T47D (cell line): ENCODE measurements around the gene CSNK1A1.
A peak's percentile ranks its signal among the peaks of the same experiment; 100 is the strongest.

Source experiments
- DNase-seq, 2 experiments: peaks; one replicate each; pipeline versions ENCODE4 v3.0.0 to v3.0.0-alpha.2; 2011 to 2012; ENCODE audit warnings: low read depth in 1 of 2, low spot score in 1 of 2
- JUND ChIP-seq: IDR thresholded peaks from 2 replicates; pipeline ENCODE4 v1.6.1; 2012; ENCODE audit warnings: low read depth
- in situ Hi-C: cut with HindIII; loops from 2 replicates; pipeline ENCODE4 v1.10.0; 2016; ENCODE audit warnings: low sequenced_read_pairs, low pct_unique_long_range_greater_than_20kb

Gene CSNK1A1

DNA sequence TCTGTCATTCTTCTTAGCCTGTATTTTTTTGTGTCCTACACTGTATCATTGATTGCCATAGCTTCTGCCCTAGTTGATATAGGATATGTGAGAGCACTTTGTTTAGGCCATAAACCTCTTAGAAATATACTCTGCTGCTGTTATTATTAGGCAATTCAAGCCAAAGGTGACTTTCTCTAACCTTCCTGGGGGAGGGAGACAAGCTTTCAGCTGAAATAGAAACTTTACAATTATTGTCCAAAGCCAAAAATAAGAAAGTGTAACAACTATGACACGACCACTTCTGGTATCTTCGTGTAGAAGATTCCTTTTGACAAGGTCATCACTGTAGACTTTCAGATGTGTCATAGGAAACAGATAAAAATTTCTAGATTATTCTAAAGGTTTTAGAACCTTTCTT lies 12.2 kb upstream of the CSNK1A1 start:
- TF ChIP-seq JUND, result no peak
- in situ Hi-C loops, result no loop called here
- no peak for DNase-seq

DNA sequence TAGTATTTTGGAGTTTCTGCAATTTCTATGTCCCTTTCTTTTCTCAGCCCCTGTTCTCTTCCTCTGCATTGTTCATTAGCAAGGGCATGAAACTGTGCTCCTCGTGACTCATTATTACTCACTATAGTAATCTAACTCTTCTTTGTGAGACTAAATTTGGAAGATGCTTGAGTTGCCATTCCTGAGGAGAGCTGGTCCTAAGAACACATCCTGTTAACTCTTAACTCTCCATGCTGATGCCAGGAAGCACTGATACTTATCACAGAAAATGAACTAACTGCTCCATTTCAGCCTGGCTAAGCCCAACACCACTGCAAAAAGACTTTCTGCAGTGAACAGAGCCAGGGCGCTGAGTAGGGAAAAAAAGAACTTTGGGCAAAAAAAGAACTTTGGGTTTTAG lies 10.6 kb upstream of the CSNK1A1 start:
- in situ Hi-C loops, result no loop called here
- no peak for DNase-seq

DNA sequence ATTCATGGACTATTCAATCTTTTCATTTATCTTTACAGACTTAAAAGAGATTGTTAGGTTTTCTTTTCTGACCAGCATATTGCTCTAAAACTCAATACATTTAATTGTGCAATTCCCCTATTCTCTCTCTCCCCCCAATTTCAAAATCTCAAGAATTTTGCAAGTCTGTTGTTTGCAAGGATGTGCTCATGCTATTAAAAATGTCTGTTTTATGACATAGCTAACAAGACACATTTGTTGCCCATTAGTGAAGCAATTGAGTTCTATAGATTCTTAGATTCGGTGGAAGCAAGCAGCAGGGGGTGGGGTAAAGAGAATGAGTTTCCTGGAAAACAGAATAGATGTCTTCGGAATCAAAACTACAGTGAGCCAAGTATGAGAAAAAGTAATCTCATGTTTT lies 8.5 kb upstream of the CSNK1A1 start:
- in situ Hi-C loops, result no loop called here
- DNase-seq, result no peak

More for the DNA sequence above, 10.6 kb upstream of the CSNK1A1 start:
- no peak for TF ChIP-seq JUND

DNA sequence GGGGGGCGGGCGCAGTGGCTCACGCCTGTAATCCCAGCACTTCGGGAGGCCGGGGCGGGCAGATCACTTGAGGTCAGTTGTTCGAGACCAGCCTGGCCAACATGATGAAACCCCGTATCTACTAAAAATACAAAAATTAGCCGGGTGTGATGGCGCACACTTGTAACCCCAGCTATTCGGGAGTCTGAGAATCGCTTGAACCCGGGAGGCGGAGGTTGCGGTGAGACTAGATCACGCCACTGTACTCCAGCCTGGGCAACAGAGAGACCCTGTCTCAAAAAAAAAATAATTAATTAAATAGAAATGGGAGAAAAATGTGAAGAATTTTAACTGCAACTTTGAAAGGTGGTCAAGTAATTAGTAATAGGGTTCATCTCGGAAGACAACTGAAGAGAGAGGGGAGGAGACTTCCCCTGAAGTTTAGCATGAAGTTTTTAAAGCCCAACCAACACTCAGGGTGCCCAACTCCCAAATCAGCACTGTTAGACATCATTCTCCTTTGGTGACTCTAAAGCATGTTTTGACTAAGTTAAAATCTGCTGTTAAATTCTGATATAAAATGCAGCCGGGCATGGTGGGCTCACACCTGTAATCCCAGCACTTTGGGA lies 1.4 kb upstream of the CSNK1A1 start:
- TF ChIP-seq JUND, result no peak
- DNase-seq, result no peak
- in situ Hi-C loops, result no loop called here

More for the DNA sequence above, 8.5 kb upstream of the CSNK1A1 start:
- no peak for TF ChIP-seq JUND

DNA sequence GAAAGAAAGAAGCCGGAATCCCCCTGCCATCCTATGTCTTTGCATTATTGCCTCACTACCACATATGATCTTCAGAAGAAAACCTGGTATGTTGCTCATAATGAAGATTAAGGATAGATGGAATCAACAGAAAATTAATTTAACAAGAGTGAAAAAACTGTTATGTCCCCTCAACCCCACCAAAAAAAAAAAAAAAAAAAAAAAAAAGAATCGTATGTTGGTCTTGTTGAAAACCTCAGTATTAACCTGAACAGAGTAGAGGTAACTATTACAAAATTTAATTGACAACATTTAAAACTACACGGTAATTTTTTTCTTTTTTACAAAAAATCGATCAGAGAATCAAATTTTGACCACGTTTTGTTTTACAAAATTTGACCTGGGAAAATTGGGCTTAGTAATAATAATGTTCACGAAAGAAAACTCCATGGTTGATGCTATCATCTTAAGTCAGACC lies 827 bp upstream of the CSNK1A1 start:
- in situ Hi-C loops, result no loop called here
- TF ChIP-seq JUND, result no peak
- DNase-seq, result no peak

DNA sequence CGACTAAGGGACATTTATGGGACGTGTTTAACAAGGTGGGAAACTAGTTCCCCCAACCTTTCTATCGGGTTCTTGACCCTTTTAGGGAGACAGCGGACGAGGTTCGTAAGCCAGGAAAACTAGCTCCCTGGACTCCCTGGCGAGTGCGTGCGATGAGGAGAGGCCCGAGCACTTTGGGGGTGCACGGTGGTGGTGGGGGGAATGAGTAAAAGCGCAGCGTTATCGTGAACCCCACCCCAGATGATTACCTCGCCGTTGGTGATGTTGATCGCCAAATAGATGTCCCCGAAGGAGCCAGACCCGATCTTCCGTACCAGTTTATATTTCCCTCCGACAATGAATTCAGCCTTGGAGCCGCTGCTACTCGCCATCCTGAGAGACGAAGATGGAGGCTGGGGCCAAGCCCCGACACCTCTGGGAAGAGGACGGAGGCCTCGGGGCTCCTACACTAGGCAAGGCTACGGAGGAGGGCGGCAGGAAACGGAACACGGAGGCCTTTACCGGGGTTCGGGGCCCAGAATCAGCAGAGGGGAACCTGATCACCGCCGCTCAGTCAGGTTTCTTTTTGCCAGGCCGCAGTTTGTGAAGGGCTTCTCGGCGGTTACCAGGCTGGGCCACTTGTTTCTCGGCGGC lies 529 bp downstream of the CSNK1A1 start:
- in situ Hi-C loops, result no loop called here
- no peak for DNase-seq
- no peak for TF ChIP-seq JUND

DNA sequence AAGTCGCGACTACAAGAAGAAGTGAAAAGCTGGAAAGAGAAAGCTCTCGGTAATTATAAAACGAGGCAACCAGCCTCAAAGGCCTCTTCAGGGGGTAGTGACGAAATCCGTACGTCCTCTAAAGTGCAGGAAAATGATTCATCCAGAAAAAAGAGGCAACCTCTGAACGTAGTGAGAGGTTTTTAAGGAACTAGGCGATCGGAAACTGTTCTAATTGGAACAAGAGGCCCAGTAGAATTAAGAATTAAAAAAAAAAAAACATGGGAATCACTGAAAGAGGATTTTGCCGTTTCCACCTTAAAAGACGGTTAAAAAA lies 1.0 kb downstream of the CSNK1A1 start:
- no peak for TF ChIP-seq JUND
- in situ Hi-C loops, result no loop called here
- DNase-seq, result no peak

DNA sequence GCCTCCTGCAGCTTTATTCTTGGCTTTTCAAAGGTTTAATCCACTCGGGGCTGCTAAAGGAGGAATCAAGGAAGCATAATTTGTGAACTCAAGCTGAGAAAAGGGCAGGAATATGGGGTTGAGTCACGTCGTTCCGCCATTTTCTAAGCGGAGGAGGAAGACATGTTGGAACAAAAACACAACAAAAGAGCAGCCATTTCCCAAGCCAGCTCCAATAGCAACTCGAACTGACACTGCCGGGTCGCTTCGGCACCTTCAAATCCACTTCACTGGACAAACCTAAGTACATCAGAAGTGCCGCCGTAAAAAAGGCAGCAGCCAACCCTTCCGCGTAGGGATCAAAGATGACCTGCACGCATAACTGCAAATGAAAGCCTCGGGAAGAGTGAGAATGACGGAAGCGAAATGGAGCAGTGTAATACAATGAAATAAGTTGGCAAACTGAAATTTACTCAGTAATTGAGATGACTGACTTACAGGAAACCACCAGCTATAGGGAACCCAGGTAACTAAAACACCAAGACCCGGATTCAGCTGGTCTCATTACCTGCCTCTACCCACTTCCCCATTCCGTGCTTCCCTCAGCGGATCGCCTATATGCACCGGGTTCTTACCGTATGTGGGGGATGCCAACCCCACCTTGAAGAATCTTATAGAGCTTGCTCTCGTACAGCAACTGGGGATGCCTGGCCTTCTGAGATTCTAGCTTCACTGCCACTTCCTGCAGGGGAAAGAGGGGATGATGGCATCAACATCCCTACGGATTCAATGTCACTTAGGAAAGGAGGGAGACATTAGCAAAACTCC lies 1.6 kb downstream of the CSNK1A1 start:
- in situ Hi-C loops, result no loop called here
- no peak for TF ChIP-seq JUND
- peak in 1 of 2 experiments; percentile 43 for DNase-seq

DNA sequence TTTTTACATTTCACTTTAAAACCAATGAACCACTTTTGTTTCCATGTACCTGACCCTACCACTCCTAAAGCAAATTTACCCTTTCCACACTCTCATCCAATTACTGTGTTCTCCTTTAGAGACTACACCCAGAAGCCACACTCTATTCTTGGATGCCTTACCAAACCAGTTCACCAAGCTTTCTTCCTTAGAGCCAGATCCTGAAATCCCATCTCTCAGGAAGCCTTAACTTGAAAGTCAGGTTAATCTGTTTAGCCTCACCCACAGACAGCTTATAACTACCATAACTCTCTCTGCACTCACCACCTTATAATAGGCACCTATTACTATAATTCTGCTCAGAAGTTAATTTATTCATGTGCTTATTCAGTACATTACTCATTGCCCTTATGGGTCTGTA lies 4.3 kb downstream of the CSNK1A1 start:
- in situ Hi-C loops, result no loop called here
- peak; percentile 54; the same call in 1 of the 2 replicates for TF ChIP-seq JUND
- peak; percentile 66 to 97 for DNase-seq

DNA sequence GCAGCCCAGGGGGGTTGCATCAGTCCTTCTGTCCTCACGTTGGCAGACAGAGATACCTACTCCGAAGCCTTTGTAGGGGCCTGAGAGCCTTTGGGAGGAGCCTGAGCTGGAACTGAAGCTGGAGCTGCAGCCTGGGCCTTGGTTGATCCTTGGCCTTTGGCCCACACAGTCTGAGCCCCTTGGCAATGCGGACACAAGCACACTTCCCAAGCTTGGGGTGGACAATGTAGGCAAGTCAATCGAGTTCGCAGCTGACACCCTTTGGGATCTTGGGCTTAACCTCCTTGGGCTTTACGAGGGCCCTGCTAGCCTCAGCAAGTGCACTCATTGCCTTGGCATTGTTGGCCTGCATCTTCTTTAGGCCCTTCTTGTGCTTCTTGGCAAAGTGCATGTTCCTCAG lies 5.9 kb downstream of the CSNK1A1 start:
- no peak for DNase-seq
- no peak for TF ChIP-seq JUND
- in situ Hi-C loops, result no loop called here

DNA sequence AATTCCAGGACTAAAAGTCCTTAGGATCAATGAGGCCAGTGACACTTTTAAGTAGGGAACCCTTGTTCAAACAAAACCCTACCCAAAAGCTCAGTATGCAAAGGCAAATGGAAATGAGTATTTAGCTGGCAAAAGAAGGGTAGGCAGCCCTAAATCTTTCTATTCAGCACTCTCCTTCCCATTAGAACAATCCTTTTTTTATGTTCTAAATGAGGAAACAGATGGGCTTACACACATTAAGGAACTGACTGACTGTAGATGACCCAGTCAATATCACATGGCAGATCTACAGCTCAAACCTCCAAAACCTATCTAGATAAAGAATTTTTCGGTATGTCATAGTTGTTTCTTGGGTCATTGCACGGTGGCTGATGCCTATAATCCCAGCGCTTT lies 7.2 kb downstream of the CSNK1A1 start:
- no peak for DNase-seq
- in situ Hi-C loops, result no loop called here

DNA sequence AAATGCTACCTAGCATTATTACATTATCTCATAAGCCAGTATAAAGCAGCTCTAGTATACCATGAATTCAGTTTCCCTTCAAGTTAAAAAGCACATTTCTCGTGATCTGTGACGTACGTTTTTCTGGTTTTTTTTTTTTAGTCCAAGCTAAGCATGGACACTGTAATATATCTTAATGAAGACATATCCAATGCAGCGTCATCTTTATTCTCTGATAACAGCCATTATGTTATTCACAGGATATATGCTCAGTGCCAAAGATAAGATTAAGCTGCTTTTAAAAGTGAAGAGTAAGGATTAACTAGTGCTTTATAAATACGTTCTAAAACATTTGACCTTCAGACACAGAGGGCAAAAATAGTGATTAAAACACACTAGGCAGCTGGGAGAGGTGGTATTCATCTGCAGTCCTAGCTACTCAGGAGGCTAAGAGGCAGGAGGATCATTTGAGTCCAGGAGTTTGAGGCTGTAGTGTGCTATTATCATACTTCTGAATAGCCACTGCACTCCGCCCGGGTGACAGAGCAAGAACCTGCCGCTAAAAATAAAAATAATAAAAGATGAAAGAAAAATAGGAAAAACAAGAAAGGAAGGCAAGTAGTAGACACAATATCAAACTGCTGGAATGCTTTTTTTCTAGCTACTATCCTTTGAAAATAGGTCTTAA lies 7.7 kb downstream of the CSNK1A1 start:
- no peak for TF ChIP-seq JUND
- DNase-seq, result no peak
- in situ Hi-C loops, result no loop called here

More for the DNA sequence above, 7.2 kb downstream of the CSNK1A1 start:
- no peak for TF ChIP-seq JUND

DNA sequence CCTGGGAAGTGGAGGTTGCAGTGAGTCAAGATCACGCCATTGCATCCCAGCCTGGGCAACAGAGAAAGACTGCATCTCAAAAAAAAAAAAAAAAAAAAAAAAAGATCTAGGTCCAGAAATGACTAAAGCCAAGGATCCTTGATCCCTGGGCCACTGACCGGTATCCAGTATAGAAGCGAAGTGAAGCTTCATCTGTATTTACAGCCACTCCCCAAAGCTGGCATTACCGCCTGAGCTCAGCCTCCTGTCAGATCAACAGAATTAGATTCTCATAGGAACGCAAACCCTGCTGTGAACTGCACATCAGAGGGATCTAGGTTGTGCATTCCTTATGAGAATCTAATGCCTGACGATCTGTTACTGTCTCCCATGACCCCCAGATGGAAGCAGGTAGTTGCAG lies 9.3 kb downstream of the CSNK1A1 start:
- no peak for DNase-seq
- in situ Hi-C loops, result no loop called here
- TF ChIP-seq JUND, result no peak
